WTC11 (cell line): ENCODE measurements around the gene NIP7. TPM values are rescaled to one million over a fixed set of nuclear protein-coding genes. Genes with fewer than 3 reads are reported as not detected.

Experiments used
- ATAC-seq: fragments of 200-7000 bp; cut with Tn5 transposase; 2 replicates; pipeline ENCODE4 v1.10.0; 2021; ENCODE audit warnings: mild to moderate bottlenecking, moderate library complexity
- CTCF ChIA-PET: fragments of 300-600 bp; sonication (Branson Sonifier 250); formaldehyde crosslinking; loops from one replicate; lab custom pipeline; 2021; ENCODE audit warnings: antibody characterized with exemption; lab: Charles Lee
- POLR2A ChIA-PET: fragments of 350-600 bp; sonication (Branson Sonifier 250); formaldehyde crosslinking; loops from one replicate; lab custom pipeline; 2021; ENCODE audit warnings: antibody characterized with exemption; lab: Charles Lee
- DNase-seq: peaks from one replicate; pipeline ENCODE4 v3.0.0; 2021; ENCODE audit warnings: low spot score
- H3K27ac Mint-ChIP-seq: 2 replicates; pipeline ENCODE4 v1.8.0; 2021; ENCODE audit warnings: mixed read lengths
- H3K27me3 Mint-ChIP-seq: 2 replicates; pipeline ENCODE4 v1.8.0; 2021; ENCODE audit warnings: low read depth, mild to moderate bottlenecking, moderate library complexity, mixed read lengths
- H3K36me3 Mint-ChIP-seq: 2 replicates; pipeline ENCODE4 v1.8.0; 2021; ENCODE audit warnings: mixed read lengths
- H3K4me1 Mint-ChIP-seq: 2 replicates; pipeline ENCODE4 v1.8.0; 2022; ENCODE audit warnings: mixed read lengths
- H3K4me3 Mint-ChIP-seq: 2 replicates; pipeline ENCODE4 v1.8.0; 2021; ENCODE audit warnings: mild to moderate bottlenecking, moderate library complexity, mixed read lengths
- H3K9me3 Mint-ChIP-seq: 2 replicates; pipeline ENCODE4 v1.8.0; 2021; ENCODE audit warnings: mixed read lengths
- AFF4 ChIP-seq: sonication (generic); formaldehyde crosslinking; IDR thresholded peaks from 2 replicates; pipeline ENCODE4 v1.8.1; 2023; ENCODE audit warnings: mild to moderate bottlenecking, missing genetic modification reagents, borderline replicate concordance
- ARID4B ChIP-seq: sonication (generic); formaldehyde crosslinking; IDR thresholded peaks from 2 replicates; pipeline ENCODE4 v1.8.0; 2023; ENCODE audit warnings: missing genetic modification reagents, mild to moderate bottlenecking, borderline replicate concordance
- ATF3 ChIP-seq: sonication (generic); formaldehyde crosslinking; conservative IDR thresholded peaks from 2 replicates; pipeline ENCODE4 v1.8.1; 2022; ENCODE audit warnings: mild to moderate bottlenecking, missing genetic modification reagents
- CDX4 ChIP-seq: fragments of 250-450 bp; sonication (Bioruptor Pico); IDR thresholded peaks from 2 replicates; pipeline ENCODE4 v1.9.0; 2021; ENCODE audit warnings: moderate library complexity, mild to moderate bottlenecking, inconsistent platforms, borderline replicate concordance
- CTCF ChIP-seq: fragments of 200-600 bp; IDR thresholded peaks from 2 replicates; pipeline ENCODE4 v1.8.0; 2022; ENCODE audit warnings: antibody characterized with exemption
- GTF2I ChIP-seq: fragments of 250-450 bp; sonication (Bioruptor Pico); conservative IDR thresholded peaks from 2 replicates; pipeline ENCODE4 v1.4.0; 2021; ENCODE audit warnings: mild to moderate bottlenecking
- HMGA2 ChIP-seq: fragments of 250-450 bp; sonication (Bioruptor Pico); IDR thresholded peaks from 2 replicates; pipeline ENCODE4 v1.4.0; 2021; ENCODE audit warnings: mild to moderate bottlenecking, moderate library complexity
- IRF2 ChIP-seq: sonication (generic); formaldehyde crosslinking; IDR thresholded peaks from 2 replicates; pipeline ENCODE4 v1.8.0; 2022; ENCODE audit warnings: low read depth, missing genetic modification reagents, borderline replicate concordance
- KAT7 ChIP-seq: sonication (generic); formaldehyde crosslinking; IDR thresholded peaks from 2 replicates; pipeline ENCODE4 v1.8.1; 2023; ENCODE audit warnings: missing genetic modification reagents, mild to moderate bottlenecking, borderline replicate concordance
- NR1H2 ChIP-seq: sonication (generic); formaldehyde crosslinking; IDR thresholded peaks from 2 replicates; pipeline ENCODE4 v1.9.0; 2021; ENCODE audit warnings: mild to moderate bottlenecking, moderate library complexity, missing genetic modification reagents
- SOX15 ChIP-seq: fragments of 250-450 bp; sonication (Bioruptor Pico); IDR thresholded peaks from 2 replicates; pipeline ENCODE4 v1.9.0; 2021; ENCODE audit warnings: mild to moderate bottlenecking
- TCF7 ChIP-seq: sonication (generic); formaldehyde crosslinking; IDR thresholded peaks from 2 replicates; pipeline ENCODE4 v1.8.0; 2022; ENCODE audit warnings: mild to moderate bottlenecking, low read depth, missing genetic modification reagents, moderate library complexity
- ZBTB43 ChIP-seq: sonication (generic); formaldehyde crosslinking; IDR thresholded peaks from 2 replicates; pipeline ENCODE4 v1.8.1; 2023; ENCODE audit warnings: mild to moderate bottlenecking, missing genetic modification reagents
- ZNF317 ChIP-seq: sonication (generic); formaldehyde crosslinking; IDR thresholded peaks from 2 replicates; pipeline ENCODE4 v1.8.1; 2023; ENCODE audit warnings: low read depth, mild to moderate bottlenecking, moderate library complexity, missing genetic modification reagents, borderline replicate concordance
- ZNF532 ChIP-seq: fragments of 250-450 bp; sonication (Bioruptor Pico); IDR thresholded peaks from 2 replicates; pipeline ENCODE4 v1.9.0; 2021; ENCODE audit warnings: mild to moderate bottlenecking, borderline replicate concordance
- total RNA-seq: library from RNA; stranded (reverse); gene quantifications from 3 replicates; pipeline ENCODE4 v1.2.3, GENCODE V29; 2021

Gene NIP7
- total RNA-seq, 1 experiment from 2014 or later: 43.7 TPM

- TF ChIP-seq AFF4: no peak
- no peak for TF ChIP-seq TCF7 (CRISPR knock-in tag)
These were observed 11.1 kb downstream of the NIP7 start (continued) for GRCh38 chr16:69350536-69351133.

- H3K27me3 Mint-ChIP-seq: no peaks in the 10 kb centered on the region
- DNase-seq: no peak
- no peaks in the 10 kb centered on the region for H3K9me3 Mint-ChIP-seq
- H3K27ac Mint-ChIP-seq: peak within 1 kb of the TSS; percentile 39
- H3K36me3 Mint-ChIP-seq: no peaks in the 10 kb centered on the region; the same call in 1 of the 2 replicates
- no peak for TF ChIP-seq NR1H2 (CRISPR knock-in tag)
- TF ChIP-seq KAT7 (CRISPR knock-in tag): no peak
- TF ChIP-seq GTF2I (CRISPR knock-in tag): no peak
- TF ChIP-seq ATF3 (CRISPR knock-in tag): no peak
- no peak for TF ChIP-seq ZNF532 (CRISPR knock-in tag)
- TF ChIP-seq HMGA2 (CRISPR knock-in tag): no peak
- TF ChIP-seq SOX15 (CRISPR knock-in tag): no peak
- TF ChIP-seq ZBTB43: no peak
- TF ChIP-seq CDX4: no peak
- no peak for TF ChIP-seq ZNF317 (CRISPR knock-in tag)
- no peak for TF ChIP-seq CTCF
- TF ChIP-seq IRF2 (CRISPR knock-in tag): no peak
- TF ChIP-seq ARID4B (CRISPR knock-in tag): no peak
- POLR2A ChIA-PET: interaction anchor here (0.6 kb wide), 2 partner anchors 24 to 1376 kb away, joined by 7 to 8 read pairs; no protein-coding TSS in a partner anchor
- CTCF ChIA-PET: interaction anchor here (0.6 kb wide), 1 partner anchor 1230 kb away, joined by 3 read pairs; no protein-coding TSS in a partner anchor
- H3K4me1 Mint-ChIP-seq: no peaks in the 10 kb centered on the region
- no peak for ATAC-seq
- H3K4me3 Mint-ChIP-seq: no peak within 1 kb of the TSS
These were observed 11.9 kb downstream of the NIP7 start, which contains the start of gene TMED6 for GRCh38 chr16:69351309-69352027. TSS of gene TMED6 (minus strand) at chr16:69351786. CDS start at chr16:69351753, 33 bp downstream.
